ENCODE results near the gene SETD5. TPM values are rescaled to one million over a fixed set of nuclear protein-coding genes. Genes with fewer than 3 reads are reported as not detected.

The SETD5 gene
- total RNA-seq, 1 donor from 2014 or later: 167 TPM

DNA sequence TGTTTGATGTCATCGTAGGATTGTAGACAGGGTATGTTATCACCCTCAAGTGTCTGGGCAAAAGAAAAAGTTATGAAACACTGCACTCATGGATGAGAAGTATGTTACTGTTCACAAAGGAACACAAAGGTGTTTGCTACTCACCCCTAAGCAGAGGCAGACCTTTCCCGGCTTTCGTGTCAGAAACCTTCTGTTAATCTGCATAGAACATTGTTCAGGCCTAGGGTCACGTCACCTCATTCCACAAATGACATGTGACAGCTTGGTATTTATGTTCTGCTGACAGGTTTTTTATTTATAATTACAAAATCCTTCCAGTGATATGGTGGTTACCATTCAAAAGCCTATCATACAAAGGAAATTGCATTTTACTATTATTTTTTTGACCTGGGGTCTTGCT lies 18.1 kb upstream of the SETD5 start:
- Histone ChIP-seq H4K20me1 (ENCODE audit: insufficient read depth, low read length) (peaks cover 3% of the 10 kb centered on the region), H3K9me3 (ENCODE audit: insufficient read depth, low read depth, low read length) (no peaks in the 10 kb centered on the region), H3K4me1 (ENCODE audit: insufficient read depth, low read length) (no peaks in the 10 kb centered on the region), H3K79me2 (ENCODE audit: insufficient read depth, low read length) (peaks cover 4% of the 10 kb centered on the region), H3K36me3 (ENCODE audit: insufficient read depth, low read length) (peaks cover 53% of the 10 kb centered on the region), H3K4me2 (ENCODE audit: low read length) (no peak overlapping the region), H3K4me3 (ENCODE audit: insufficient read depth, low read depth, low read length) (no peak overlapping the region), H3K27me3 (ENCODE audit: insufficient read depth, low read length) (no peaks in the 10 kb centered on the region), H2AFZ (ENCODE audit: low read depth, low read length) (no peak overlapping the region), H3K27ac (ENCODE audit: low read depth, low read length) (no peak overlapping the region), H3K9ac (ENCODE audit: low read length) (no peak overlapping the region)
- no peaks in the 10 kb centered on the region for H3K9me3 Mint-ChIP-seq (ENCODE audit: unreplicated experiment)
- no peak overlapping the region for H3K4me3 Mint-ChIP-seq (ENCODE audit: unreplicated experiment)
- DNase-seq (ENCODE audit: low read depth): no peak
- TF ChIP-seq, protein P1, sequence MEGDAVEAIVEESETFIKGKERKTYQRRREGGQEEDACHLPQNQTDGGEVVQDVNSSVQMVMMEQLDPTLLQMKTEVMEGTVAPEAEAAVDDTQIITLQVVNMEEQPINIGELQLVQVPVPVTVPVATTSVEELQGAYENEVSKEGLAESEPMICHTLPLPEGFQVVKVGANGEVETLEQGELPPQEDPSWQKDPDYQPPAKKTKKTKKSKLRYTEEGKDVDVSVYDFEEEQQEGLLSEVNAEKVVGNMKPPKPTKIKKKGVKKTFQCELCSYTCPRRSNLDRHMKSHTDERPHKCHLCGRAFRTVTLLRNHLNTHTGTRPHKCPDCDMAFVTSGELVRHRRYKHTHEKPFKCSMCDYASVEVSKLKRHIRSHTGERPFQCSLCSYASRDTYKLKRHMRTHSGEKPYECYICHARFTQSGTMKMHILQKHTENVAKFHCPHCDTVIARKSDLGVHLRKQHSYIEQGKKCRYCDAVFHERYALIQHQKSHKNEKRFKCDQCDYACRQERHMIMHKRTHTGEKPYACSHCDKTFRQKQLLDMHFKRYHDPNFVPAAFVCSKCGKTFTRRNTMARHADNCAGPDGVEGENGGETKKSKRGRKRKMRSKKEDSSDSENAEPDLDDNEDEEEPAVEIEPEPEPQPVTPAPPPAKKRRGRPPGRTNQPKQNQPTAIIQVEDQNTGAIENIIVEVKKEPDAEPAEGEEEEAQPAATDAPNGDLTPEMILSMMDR (IDR thresholded peaks at IDR 0.05; ENCODE audit: insufficient read depth, low read depth, low read length): no peak
- H3K27me3 Mint-ChIP-seq (ENCODE audit: low read depth, unreplicated experiment): no peaks in the 10 kb centered on the region
- H3K4me1 Mint-ChIP-seq (ENCODE audit: low read depth, unreplicated experiment): peaks cover 9% of the 10 kb centered on the region
- FAIRE-seq: no peak
- H3K27ac Mint-ChIP-seq (ENCODE audit: unreplicated experiment): no peak overlapping the region
- peaks cover 15% of the 10 kb centered on the region for H3K36me3 Mint-ChIP-seq (ENCODE audit: low read depth, unreplicated experiment)

DNA sequence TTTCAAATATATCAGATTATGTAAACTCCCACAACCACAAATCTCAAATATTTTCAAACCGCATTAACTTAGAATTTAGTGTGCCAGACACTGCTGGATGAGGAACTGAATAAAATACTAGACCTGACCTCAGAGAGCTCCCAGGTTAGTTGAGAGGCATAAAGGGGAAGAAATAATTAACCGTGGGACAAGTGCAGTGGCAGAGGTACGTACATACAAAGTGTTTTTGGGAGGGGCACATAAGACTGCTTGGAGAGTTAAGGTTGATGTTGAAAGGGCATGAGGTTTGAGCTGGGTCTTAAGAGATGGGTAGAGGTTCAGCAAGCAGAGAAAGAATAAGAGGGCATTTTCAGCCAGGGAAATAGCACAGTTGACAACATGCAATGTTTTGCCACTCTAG lies 17.4 kb upstream of the SETD5 start:
- Mint-ChIP-seq H3K4me1 (ENCODE audit: low read depth, unreplicated experiment) (peaks cover 15% of the 10 kb centered on the region), H3K4me3 (ENCODE audit: unreplicated experiment) (no peak overlapping the region), H3K9me3 (ENCODE audit: unreplicated experiment) (no peaks in the 10 kb centered on the region), H3K36me3 (ENCODE audit: low read depth, unreplicated experiment) (peaks cover 9% of the 10 kb centered on the region), H3K27ac (ENCODE audit: unreplicated experiment) (no peak overlapping the region), H3K27me3 (ENCODE audit: low read depth, unreplicated experiment) (no peaks in the 10 kb centered on the region)
- Histone ChIP-seq H2AFZ (ENCODE audit: low read depth, low read length) (no peak overlapping the region), H3K9me3 (ENCODE audit: insufficient read depth, low read depth, low read length) (no peaks in the 10 kb centered on the region), H3K4me1 (ENCODE audit: insufficient read depth, low read length) (peaks cover 4% of the 10 kb centered on the region), H3K27me3 (ENCODE audit: insufficient read depth, low read length) (no peaks in the 10 kb centered on the region), H3K79me2 (ENCODE audit: insufficient read depth, low read length) (peaks cover 4% of the 10 kb centered on the region), H4K20me1 (ENCODE audit: insufficient read depth, low read length) (peaks cover 9% of the 10 kb centered on the region), H3K9ac (ENCODE audit: low read length) (no peak overlapping the region), H3K27ac (ENCODE audit: low read depth, low read length) (no peak overlapping the region), H3K4me3 (ENCODE audit: insufficient read depth, low read depth, low read length) (no peak overlapping the region), H3K36me3 (ENCODE audit: insufficient read depth, low read length) (peaks cover 49% of the 10 kb centered on the region), H3K4me2 (ENCODE audit: low read length) (no peak overlapping the region)
- no peak for FAIRE-seq
- TF ChIP-seq, protein P1 (IDR thresholded peaks at IDR 0.05; ENCODE audit: insufficient read depth, low read depth, low read length): no peak
- TF ChIP-seq EZH2 (IDR thresholded peaks at IDR 0.05; ENCODE audit: insufficient read depth, low read length): no peak
- no peak for DNase-seq (ENCODE audit: low read depth)

DNA sequence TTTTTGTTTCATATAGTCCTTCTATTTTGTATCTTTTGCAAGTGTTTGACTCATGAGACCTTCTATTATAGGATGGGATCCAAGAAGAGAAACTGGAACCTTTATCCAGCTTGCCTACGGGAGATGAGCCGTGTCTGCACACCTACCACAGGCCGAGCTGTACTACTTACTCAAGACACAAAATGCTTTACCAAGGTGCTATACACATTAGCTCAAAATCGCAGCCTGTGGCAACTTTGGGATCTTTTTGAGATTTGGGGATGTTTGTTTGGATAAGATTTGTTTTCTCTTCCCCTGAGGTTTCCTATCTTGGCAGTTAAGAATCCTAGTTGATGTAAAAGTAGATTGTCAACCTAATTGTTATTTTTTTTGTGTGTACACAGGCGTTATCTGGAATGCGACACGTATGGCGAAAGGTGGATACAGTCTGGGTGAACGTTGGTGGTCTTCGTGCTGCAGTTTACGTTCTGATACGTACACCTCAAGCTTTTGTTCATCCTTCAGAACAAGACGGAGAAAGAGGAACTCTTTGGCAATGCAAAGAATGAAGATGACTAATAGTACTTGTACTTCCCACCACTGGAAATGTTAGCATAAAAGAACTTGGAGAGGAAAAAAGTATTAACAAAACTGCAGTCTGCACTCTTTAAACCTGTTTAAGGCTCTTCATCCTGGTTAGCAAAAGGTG lies 13.1 kb upstream of the SETD5 start:
- no peak for FAIRE-seq

More for the DNA sequence above, 13.1 kb upstream of the SETD5 start:
- DNase-seq (ENCODE audit: low read depth): peak; percentile 60
- Histone ChIP-seq H2AFZ (ENCODE audit: low read depth, low read length) (no peak overlapping the region), H3K9ac (ENCODE audit: low read length) (peak overlapping the region; percentile 15), H3K4me1 (ENCODE audit: insufficient read depth, low read length) (peaks cover 10% of the 10 kb centered on the region), H3K4me3 (ENCODE audit: insufficient read depth, low read depth, low read length) (no peak overlapping the region), H3K4me2 (ENCODE audit: low read length) (no peak overlapping the region), H3K36me3 (ENCODE audit: insufficient read depth, low read length) (peaks cover 63% of the 10 kb centered on the region), H3K79me2 (ENCODE audit: insufficient read depth, low read length) (peaks cover 16% of the 10 kb centered on the region), H3K9me3 (ENCODE audit: insufficient read depth, low read depth, low read length) (no peaks in the 10 kb centered on the region), H4K20me1 (ENCODE audit: insufficient read depth, low read length) (peaks cover 21% of the 10 kb centered on the region), H3K27ac (ENCODE audit: low read depth, low read length) (peak overlapping the region; percentile 21), H3K27me3 (ENCODE audit: insufficient read depth, low read length) (no peaks in the 10 kb centered on the region)
- TF ChIP-seq, protein P1 (IDR thresholded peaks at IDR 0.05; ENCODE audit: insufficient read depth, low read depth, low read length): no peak
- no peak for TF ChIP-seq EZH2 (IDR thresholded peaks at IDR 0.05; ENCODE audit: insufficient read depth, low read length)
- Mint-ChIP-seq H3K27ac (ENCODE audit: unreplicated experiment) (peak overlapping the region; percentile 66), H3K27me3 (ENCODE audit: low read depth, unreplicated experiment) (no peaks in the 10 kb centered on the region), H3K4me1 (ENCODE audit: low read depth, unreplicated experiment) (peaks cover 40% of the 10 kb centered on the region), H3K4me3 (ENCODE audit: unreplicated experiment) (no peak overlapping the region), H3K9me3 (ENCODE audit: unreplicated experiment) (no peaks in the 10 kb centered on the region), H3K36me3 (ENCODE audit: low read depth, unreplicated experiment) (peaks cover 2% of the 10 kb centered on the region)

All from astrocyte (in vitro differentiated cells and primary cell).